Measurements from ENCODE around the gene PGK1.

DNA sequence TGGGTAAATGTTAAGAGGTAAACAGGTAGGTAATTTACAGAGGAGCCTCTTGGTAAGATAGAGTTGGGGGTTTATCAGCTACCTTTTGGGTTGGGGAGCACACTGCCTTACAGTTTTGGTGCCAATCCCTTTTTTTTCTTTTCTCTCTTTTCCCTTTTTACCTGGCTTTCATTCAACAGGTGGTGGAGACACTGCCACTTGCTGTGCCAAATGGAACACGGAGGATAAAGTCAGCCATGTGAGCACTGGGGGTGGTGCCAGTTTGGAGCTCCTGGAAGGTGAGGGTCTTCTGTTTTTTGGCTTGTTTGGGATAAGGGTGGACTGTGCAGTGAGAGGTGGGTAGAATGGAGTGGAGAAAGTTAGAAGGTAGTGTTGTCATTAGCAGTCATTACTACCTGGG is 21.1 kb downstream of the PGK1 start:
- TF ChIP-seq CTCF (conservative IDR thresholded peaks at IDR 0.05 in 1 of 2, IDR thresholded peaks at IDR 0.05 in 1 of 2; ENCODE audit: low read depth in 1 of 2, low read length in 2 of 2): no peak
- no peak for TF ChIP-seq EZH2 (IDR thresholded peaks at IDR 0.05; ENCODE audit: low read length, missing control alignments)

Measured in fibroblast of lung (primary cell).